Heart left ventricle (tissue), 13 donors: ENCODE measurements around the gene GET4.

ENCODE experiments used
- CTCF ChIP-seq, 12 donors: fragments of 200-600 bp; sonication (generic) in 4 of 12; IDR thresholded peaks; one replicate each; pipeline versions ENCODE4 v1.5.0 to v1.8.0; 2018 to 2022; ENCODE audit warnings: antibody characterized with exemption in 12 of 12, mild to moderate bottlenecking in 5 of 12
- POLR2A ChIP-seq, 2 donors: fragments of 450-650 bp; IDR thresholded peaks; one replicate each; pipeline ENCODE4 v1.6.1; 2017; ENCODE audit warnings: antibody characterized with exemption in 2 of 2, mild to moderate bottlenecking in 2 of 2, moderate library complexity in 2 of 2
- donor health status: ischemic (EF 13 %, LVEDD 7.1; RV severe dilation, severe dysfunction).
- donor health status: DM: no; HTN: yes; CAD: no.
- donor health status: DM: no; HTN: no; CAD: no.
- donor health status: ischemic (EF 25% LVEDD 6.9; RV normal size, moderate dysfunction).
- donor health status: ischemic (EF 25% LVEDD 5.7; RV mildly dilated, moderate dysfunction).
- donor health status: ischemic (EF 35%, LVEDD 5.7; RV mildly dilated, moderate dysfunction).
- donor health status: nonischemic (EF 11% LVEDD 7.7; RV severe dilation, severe dysfunction).
- donor health status: DM: yes; HTN: yes; CAD: no.
- donor health status: PGD.
- donor health status: ischemic (EF 29% LVEDD 5.4; RV normal size, mild dysfunction).
- donor health status: nonischemic (EF 23%, LVEDD 6.1; RV moderate dilation, normal function).

DNA sequence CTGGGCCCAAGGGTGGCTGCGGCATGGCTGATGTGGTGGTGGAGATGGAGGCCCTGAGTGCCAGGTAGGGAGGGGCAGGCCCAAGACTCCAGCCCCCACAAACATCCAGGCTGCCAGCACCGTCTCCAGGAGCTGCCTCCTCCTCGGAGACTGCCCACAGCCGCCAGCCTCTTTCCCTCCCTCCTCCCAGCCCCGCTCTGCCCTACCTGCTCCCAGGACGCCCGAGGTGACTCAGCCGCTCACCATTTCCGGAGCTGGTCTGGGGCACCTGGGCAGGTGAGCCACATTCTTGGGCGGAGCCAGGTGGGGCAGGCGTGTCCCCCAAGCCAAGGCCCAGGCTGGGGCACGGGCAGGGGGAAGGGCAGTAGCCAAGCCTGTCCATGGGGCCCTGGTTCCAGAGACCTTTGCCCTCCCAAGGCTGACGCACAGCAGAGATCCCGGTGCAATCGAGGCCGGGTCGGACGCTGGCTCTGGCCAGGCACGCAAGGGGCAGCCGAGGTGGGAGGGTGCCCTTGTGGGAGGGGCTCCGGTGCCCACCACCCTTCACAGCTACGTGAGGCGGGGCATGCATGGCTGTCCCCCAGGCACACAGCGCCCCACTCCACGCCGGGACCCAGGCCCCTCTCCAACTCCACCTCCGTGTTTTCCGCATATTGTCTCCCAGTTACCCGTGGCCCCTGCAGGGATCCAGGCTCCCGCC is 69.4 kb downstream of the GET4 start:
- no peak for TF ChIP-seq CTCF (IDR thresholded peaks at IDR 0.05)
- TF ChIP-seq POLR2A (IDR thresholded peaks at IDR 0.05): no peak
